Osteocyte (in vitro differentiated cells): ENCODE data around the gene TM2D1. TPM values are rescaled to one million over a fixed set of nuclear protein-coding genes. Genes with fewer than 3 reads are reported as not detected.
"Not testable (repeated sequence)": the region's sequence is repeated elsewhere in the genome, so short reads cannot be mapped to it uniquely, and the experiment has no call there.

Experiments used
- DNase-seq: peaks from one replicate; pipeline ENCODE4 v3.0.0; 2021; ENCODE audit warnings: mixed read lengths; ENCODE audit not compliant: unreplicated experiment; ENCODE audit errors: extremely low spot score
- H3K27ac Mint-ChIP-seq: one replicate; pipeline ENCODE4 v1.8.0; 2021; ENCODE audit warnings: mild to moderate bottlenecking, mixed read lengths; ENCODE audit not compliant: unreplicated experiment
- H3K27me3 Mint-ChIP-seq: one replicate; pipeline ENCODE4 v1.8.0; 2021; ENCODE audit warnings: mixed read lengths; ENCODE audit not compliant: unreplicated experiment
- H3K36me3 Mint-ChIP-seq: one replicate; pipeline ENCODE4 v1.8.0; 2021; ENCODE audit warnings: mixed read lengths; ENCODE audit not compliant: unreplicated experiment
- H3K4me1 Mint-ChIP-seq: one replicate; pipeline ENCODE4 v1.8.0; 2021; ENCODE audit warnings: mixed read lengths; ENCODE audit not compliant: unreplicated experiment
- H3K4me3 Mint-ChIP-seq: one replicate; pipeline ENCODE4 v1.8.0; 2021; ENCODE audit warnings: mild to moderate bottlenecking, moderate library complexity, mixed read lengths; ENCODE audit not compliant: unreplicated experiment
- H3K9me3 Mint-ChIP-seq: one replicate; pipeline ENCODE4 v1.8.0; 2021; ENCODE audit warnings: mixed read lengths; ENCODE audit not compliant: unreplicated experiment
- total RNA-seq: library from RNA; stranded (reverse); gene quantifications from 2 replicates; pipeline ENCODE4 v1.2.1, GENCODE V29; 2021
- TF ChIP-seq, protein P1 (sequence below): fragments of 200-600 bp; sonication (generic); IDR thresholded peaks from 2 replicates; pipeline ENCODE4 v1.5.0; 2021; ENCODE audit warnings: antibody characterized with exemption, mild to moderate bottlenecking, moderate library complexity

TM2D1 gene
- total RNA-seq, 1 donor from 2014 or later: 56.9 TPM

DNA sequence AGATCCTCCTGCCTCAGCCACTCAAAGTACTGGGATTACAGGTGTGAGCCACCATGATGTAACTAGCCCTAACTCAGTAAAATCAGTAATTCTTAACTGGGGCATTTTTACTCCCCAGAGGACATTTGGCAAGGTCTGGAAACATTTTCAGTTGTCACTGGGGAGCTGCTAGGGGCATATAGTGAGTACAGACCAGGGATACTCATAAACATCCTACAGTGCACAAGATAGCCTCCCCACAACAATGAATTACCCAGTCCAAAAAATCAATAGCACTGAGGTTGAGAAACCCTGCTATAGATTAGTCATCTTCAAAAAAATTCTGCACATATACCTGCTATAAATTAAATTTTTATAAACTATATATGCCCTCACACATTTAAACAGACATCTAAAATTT, 13.0 kb downstream of the TM2D1 start:
- Mint-ChIP-seq H3K27me3 (no peaks in the 10 kb centered on the region), H3K9me3 (no peaks in the 10 kb centered on the region), H3K4me3 (no peak overlapping the region), H3K4me1 (no peaks in the 10 kb centered on the region), H3K36me3 (peaks cover 11% of the 10 kb centered on the region), H3K27ac (no peak overlapping the region)
- TF ChIP-seq, protein P1, sequence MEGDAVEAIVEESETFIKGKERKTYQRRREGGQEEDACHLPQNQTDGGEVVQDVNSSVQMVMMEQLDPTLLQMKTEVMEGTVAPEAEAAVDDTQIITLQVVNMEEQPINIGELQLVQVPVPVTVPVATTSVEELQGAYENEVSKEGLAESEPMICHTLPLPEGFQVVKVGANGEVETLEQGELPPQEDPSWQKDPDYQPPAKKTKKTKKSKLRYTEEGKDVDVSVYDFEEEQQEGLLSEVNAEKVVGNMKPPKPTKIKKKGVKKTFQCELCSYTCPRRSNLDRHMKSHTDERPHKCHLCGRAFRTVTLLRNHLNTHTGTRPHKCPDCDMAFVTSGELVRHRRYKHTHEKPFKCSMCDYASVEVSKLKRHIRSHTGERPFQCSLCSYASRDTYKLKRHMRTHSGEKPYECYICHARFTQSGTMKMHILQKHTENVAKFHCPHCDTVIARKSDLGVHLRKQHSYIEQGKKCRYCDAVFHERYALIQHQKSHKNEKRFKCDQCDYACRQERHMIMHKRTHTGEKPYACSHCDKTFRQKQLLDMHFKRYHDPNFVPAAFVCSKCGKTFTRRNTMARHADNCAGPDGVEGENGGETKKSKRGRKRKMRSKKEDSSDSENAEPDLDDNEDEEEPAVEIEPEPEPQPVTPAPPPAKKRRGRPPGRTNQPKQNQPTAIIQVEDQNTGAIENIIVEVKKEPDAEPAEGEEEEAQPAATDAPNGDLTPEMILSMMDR: no peak
- DNase-seq: no peak

DNA sequence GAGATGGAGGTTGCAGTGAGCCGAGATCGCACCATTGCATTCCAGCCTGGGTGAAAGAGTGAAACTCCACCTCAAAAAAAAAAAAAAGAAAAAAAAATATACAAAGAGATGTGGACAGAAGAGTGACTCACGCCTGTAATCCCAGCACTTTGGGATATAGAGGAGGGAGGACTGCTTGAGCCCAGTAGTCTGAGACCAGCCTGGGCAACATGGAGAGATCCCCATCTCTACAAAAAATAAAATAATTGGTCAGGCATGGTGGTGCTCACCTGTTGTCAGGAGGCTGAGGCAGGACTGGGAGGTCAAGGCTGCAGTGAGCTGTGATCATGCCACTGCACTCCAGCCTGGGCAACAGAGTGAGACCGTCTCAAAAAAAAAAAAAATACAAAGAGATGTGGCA, 13.7 kb downstream of the TM2D1 start:
- H3K36me3 Mint-ChIP-seq, H3K27ac Mint-ChIP-seq, H3K4me3 Mint-ChIP-seq, H3K4me1 Mint-ChIP-seq, H3K9me3 Mint-ChIP-seq, H3K27me3 Mint-ChIP-seq, DNase-seq: not testable (repeated sequence)

DNA sequence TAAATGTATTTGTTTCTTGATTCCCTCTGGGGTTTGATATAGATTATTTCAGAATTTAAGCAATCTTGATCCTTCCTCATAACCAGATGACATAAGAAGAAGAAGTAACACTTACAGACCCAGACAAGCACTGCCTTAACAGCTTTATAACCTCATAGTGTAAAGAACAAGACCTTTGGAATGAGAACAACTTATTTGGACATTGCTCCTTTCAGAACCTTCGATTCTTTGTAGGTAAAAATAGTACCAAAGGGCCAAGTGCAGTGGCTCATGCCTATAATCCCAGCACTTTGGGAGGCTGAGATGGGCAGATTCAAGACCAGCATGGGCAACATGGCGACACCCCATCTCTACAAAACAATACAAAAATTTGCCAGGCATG, 15.0 kb downstream of the TM2D1 start:
- no peaks in the 10 kb centered on the region for H3K4me1 Mint-ChIP-seq
- peaks cover 9% of the 10 kb centered on the region for H3K36me3 Mint-ChIP-seq
- no peak overlapping the region for H3K27ac Mint-ChIP-seq
- H3K27me3 Mint-ChIP-seq: no peaks in the 10 kb centered on the region
- H3K4me3 Mint-ChIP-seq: no peak overlapping the region
- no peak for DNase-seq
- TF ChIP-seq, protein P1: no peak
- H3K9me3 Mint-ChIP-seq: no peaks in the 10 kb centered on the region

DNA sequence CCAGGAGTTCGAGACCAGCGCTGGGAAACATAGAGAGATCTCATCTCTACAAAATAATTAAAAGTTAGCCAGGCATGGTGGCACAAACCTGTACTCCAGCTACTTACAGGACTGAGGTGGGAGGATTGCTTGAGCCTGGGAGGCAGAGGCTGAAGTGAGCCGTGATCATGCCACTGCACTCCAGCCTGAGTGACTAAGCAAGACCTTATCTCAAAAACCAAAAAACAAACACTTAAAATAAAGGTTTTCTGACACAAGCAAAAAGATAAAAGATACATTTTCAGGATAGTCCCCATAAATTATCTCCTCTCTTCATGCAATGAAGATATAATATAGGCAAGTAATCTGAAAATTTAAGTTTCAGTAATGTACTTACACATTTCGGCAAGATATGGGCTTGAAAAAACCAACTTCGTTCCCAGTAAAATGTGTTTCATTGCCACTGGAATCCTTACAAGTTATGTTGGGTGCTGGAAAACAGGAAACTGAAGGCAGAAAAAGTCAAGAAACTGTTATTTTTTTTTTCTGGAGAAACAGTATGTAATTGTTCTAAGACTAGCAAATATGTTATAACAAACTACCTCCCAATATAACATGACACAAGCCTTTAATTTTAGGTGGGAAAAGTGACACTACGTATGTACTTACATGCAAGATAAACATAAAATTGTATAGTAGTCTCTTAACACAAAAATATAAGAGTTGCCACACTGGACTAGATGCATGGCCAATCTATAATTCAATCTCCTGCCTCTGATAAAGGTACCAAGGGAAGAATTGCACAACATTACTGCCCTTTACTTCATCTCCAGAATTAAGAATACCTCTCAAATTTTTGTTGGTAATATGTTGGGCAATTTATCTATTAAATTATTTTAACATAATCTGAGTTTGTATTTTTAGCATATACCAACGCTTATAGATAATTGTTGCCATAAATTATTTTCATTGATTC, 15.7 kb downstream of the TM2D1 start:
- H3K4me3 Mint-ChIP-seq: no peak overlapping the region
- H3K9me3 Mint-ChIP-seq: no peaks in the 10 kb centered on the region
- TF ChIP-seq, protein P1: no peak
- no peak overlapping the region for H3K27ac Mint-ChIP-seq
- no peak for DNase-seq
- no peaks in the 10 kb centered on the region for H3K27me3 Mint-ChIP-seq
- H3K4me1 Mint-ChIP-seq: no peaks in the 10 kb centered on the region
- peaks cover 9% of the 10 kb centered on the region for H3K36me3 Mint-ChIP-seq

DNA sequence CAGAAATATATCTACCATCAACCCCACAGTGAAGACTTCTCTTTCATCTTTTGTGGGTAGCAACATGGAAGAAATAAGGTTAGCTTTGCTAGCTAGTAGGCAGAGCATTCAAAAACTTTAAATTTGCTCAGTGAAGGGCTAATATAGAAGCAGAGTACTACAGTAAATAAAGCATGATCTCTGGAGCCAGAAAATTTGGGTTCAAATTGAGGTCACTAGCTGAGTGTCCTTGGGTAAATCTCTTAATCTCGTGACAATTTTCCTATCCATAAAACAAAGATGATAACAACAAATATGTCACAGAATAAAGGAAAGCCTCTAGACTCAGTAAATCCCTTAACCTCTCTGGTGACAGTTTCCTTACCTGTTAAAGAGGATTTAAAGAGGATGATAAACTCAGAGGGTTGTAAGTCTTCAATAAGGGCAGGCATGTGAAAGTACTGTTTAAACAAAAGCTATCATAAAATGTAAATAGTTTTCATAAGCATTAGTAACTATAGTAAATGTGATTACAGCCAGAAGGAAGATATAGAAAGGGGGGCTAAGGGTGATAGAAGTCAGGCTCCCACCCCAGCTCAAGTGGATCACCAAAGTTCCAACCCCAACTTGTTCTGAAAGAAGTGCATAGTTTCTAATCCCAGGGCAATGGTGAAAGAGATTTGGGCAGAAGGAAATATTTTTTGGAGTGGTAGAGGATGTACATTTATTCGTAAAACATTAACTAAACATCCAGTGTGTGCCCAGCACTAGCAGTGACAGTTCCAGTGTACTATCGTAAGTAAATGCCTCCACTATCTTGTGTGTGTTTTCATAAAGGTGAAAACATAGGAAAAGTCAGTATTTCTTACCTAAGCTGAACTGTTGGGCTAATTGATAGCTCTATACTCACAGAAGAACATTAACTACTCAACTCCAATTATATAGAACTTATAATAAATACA, 24.8 kb downstream of the TM2D1 start:
- Mint-ChIP-seq H3K27me3 (no peaks in the 10 kb centered on the region), H3K9me3 (no peaks in the 10 kb centered on the region), H3K4me1 (no peaks in the 10 kb centered on the region), H3K27ac (no peak overlapping the region), H3K36me3 (peaks cover 44% of the 10 kb centered on the region), H3K4me3 (no peak overlapping the region)
- DNase-seq: no peak
- TF ChIP-seq, protein P1: no peak
